Liver (tissue), 9 donors: ENCODE measurements around the gene GFPT2. TPM values are rescaled to one million over a fixed set of nuclear protein-coding genes. Genes with fewer than 3 reads are reported as not detected.

ENCODE experiments used
- DNase-seq: peaks from one replicate; pipeline ENCODE4 v3.0.0-alpha.2; 2017; ENCODE audit warnings: low spot score
- H3K27ac ChIP-seq, 2 donors: one replicate each; pipeline ENCODE4 v1.7.0; 2013; ENCODE audit warnings: inconsistent platforms in 2 of 2, low read length in 2 of 2, control low read depth in 1 of 2, low read depth in 1 of 2, mild to moderate bottlenecking in 1 of 2
- H3K27me3 ChIP-seq, 4 donors: one replicate each; pipeline versions ENCODE4 v1.6.1 to v1.7.0; 2013; ENCODE audit warnings: low read length in 3 of 4, inconsistent platforms in 1 of 4, mild to moderate bottlenecking in 1 of 4, moderate library complexity in 1 of 4; ENCODE audit not compliant: control insufficient read depth in 4 of 4, insufficient read depth in 4 of 4
- H3K36me3 ChIP-seq, 4 donors: one replicate each; pipeline versions ENCODE4 v1.6.1 to v1.7.0; 2013; ENCODE audit warnings: low read length in 3 of 4, mild to moderate bottlenecking in 3 of 4, low read depth in 1 of 4, moderate library complexity in 1 of 4; ENCODE audit not compliant: control insufficient read depth in 4 of 4, insufficient read depth in 3 of 4
- H3K4me1 ChIP-seq, 4 donors: one replicate each; pipeline versions ENCODE4 v1.6.1 to v1.7.0; 2013; ENCODE audit warnings: low read length in 3 of 4, mild to moderate bottlenecking in 3 of 4, moderate library complexity in 1 of 4; ENCODE audit not compliant: control insufficient read depth in 4 of 4, insufficient read depth in 4 of 4
- H3K4me3 ChIP-seq, 3 donors: one replicate each; pipeline versions ENCODE4 v1.6.1 to v1.7.0; 2013; ENCODE audit warnings: low read length in 3 of 3, control low read depth in 1 of 3, low read depth in 1 of 3, mild to moderate bottlenecking in 1 of 3
- H3K9ac ChIP-seq, 2 donors: one replicate each; pipeline ENCODE4 v1.7.0; 2013; ENCODE audit warnings: low read length in 2 of 2, mild to moderate bottlenecking in 2 of 2, moderate library complexity in 2 of 2, control low read depth in 1 of 2, low read depth in 1 of 2
- H3K9me3 ChIP-seq, 4 donors: one replicate each; pipeline versions ENCODE4 v1.6.1 to v1.7.0; 2013; ENCODE audit warnings: low read length in 3 of 4; ENCODE audit not compliant: control insufficient read depth in 4 of 4
- ATF3 ChIP-seq: IDR thresholded peaks from 2 replicates; pipeline ENCODE4 v1.6.1; 2016; ENCODE audit warnings: antibody characterized with exemption
- EGR1 ChIP-seq, 2 donors: IDR thresholded peaks; 2 replicates each; pipeline ENCODE4 v1.6.1; 2016 to 2018; ENCODE audit warnings: antibody characterized with exemption in 2 of 2, low read depth in 2 of 2
- FOXA1 ChIP-seq: IDR thresholded peaks from 2 replicates; pipeline ENCODE4 v1.6.1; 2016; ENCODE audit warnings: antibody characterized with exemption
- HNF4G ChIP-seq: IDR thresholded peaks from 2 replicates; pipeline ENCODE4 v1.6.1; 2016; ENCODE audit warnings: antibody characterized with exemption
- JUND ChIP-seq, 2 donors: IDR thresholded peaks; 2 replicates each; pipeline ENCODE4 v1.6.1; 2016; ENCODE audit warnings: antibody characterized with exemption in 2 of 2
- NR2F2 ChIP-seq: IDR thresholded peaks from 2 replicates; pipeline ENCODE4 v1.6.1; 2016; ENCODE audit warnings: antibody characterized with exemption
- RAD21 ChIP-seq, 2 donors: IDR thresholded peaks; 2 replicates each; pipeline ENCODE4 v1.6.1; 2016; ENCODE audit warnings: antibody characterized with exemption in 2 of 2, mild to moderate bottlenecking in 2 of 2
- SP1 ChIP-seq: IDR thresholded peaks from 2 replicates; pipeline ENCODE4 v1.6.1; 2018; ENCODE audit warnings: antibody characterized with exemption, mild to moderate bottlenecking
- WGBS: extraction: QIAGEN DNeasy Blood & Tissue Kit; methylation state at CpG from one replicate; pipeline ENCODE4 v1.1.7; 2013; 5-methylcytosine and 5-hydroxymethylcytosine counted together
- polyA plus RNA-seq, 2 donors: library from polyadenylated mRNA; stranded (reverse) in 1 of 2; unstranded in 1 of 2; fragments of 200-250 nt in 1 of 2; fragments of >200 nt in 1 of 2; fragmentation: Nextera tagmentation in 1 of 2; extraction: Ambion mirVana in 1 of 2; gene quantifications; one replicate each; pipeline versions ENCODE4 v1.2.1 to v1.2.3, GENCODE V29; 2013 to 2015
- total RNA-seq, 2 donors: library from RNA; depleted of rRNA; stranded (reverse); fragments of >200 nt; gene quantifications; one replicate each; pipeline ENCODE4 v1.2.3, GENCODE V29; 2014
- TF ChIP-seq, protein P1 (sequence below): fragments of 150-350 bp; IDR thresholded peaks from 2 replicates; pipeline ENCODE4 v1.5.1; 2017; ENCODE audit warnings: improper control_type of control experiment, low read depth, low read length; ENCODE audit not compliant: missing input control
- TF ChIP-seq, protein P2 (sequence below): IDR thresholded peaks from 2 replicates; pipeline ENCODE4 v1.6.1; 2016; ENCODE audit warnings: antibody characterized with exemption
- donor health status: healthy.
- donor health status: healthy.
- donor health status: healthy.
- donor health status: healthy.
- donor health status: healthy.

The GFPT2 gene
- total and polyA plus RNA-seq, 4 donors, result 0.32 to 1.8 (median 0.54) TPM

DNA sequence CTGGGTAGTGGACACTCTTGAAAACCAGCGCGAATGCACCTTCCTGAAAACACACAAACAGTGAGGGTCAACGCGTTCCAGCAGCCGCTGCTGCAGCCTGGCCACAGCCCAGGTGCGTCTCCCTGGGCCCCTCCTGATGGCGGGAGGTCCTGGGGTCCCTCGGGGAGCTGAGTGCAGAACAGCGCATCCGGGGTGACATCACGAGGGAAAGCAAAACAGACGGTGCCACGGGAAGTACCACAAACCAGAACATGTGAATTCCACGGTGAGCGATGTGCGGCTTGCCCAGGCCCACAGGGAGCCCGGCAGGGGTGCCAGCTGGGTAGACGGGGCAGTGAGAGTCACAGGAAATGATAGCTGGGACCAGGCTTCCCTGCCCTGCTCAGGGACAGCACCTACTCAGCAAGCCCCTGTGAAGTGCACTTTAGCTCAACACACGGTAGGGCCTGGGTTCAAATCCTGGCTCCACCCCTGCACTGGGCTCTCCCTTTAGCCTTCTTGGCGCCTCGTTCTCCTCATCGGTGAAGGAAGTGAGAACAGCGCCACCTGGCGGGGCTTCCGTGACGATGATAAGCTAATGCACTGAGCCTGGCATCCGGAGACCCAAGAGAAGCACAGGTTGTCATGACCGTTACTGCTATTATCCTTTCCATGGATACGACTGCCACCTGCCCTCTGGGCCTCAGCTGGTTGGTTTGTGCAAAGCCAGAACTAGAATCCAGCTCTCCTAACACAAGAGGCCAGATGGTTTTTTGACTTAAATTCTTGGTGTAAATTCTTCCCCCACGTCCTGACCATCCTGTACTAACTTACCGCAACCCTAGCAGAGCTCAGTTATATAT is 24.6 kb downstream of the GFPT2 start:
- H3K4me3 ChIP-seq, result no peak overlapping the region
- no peak overlapping the region for H3K9ac ChIP-seq
- no peak overlapping the region for H3K27ac ChIP-seq
- no peaks in the 10 kb centered on the region for H3K9me3 ChIP-seq
- WGBS, result 59% methylated on average over 31 of the region's 31 CpGs
- no peaks in the 10 kb centered on the region for H3K36me3 ChIP-seq
- TF ChIP-seq RAD21 (IDR thresholded peaks at IDR 0.05), result peak; percentile 72 to 83
- no peak for TF ChIP-seq FOXA1
- TF ChIP-seq JUND (IDR thresholded peaks at IDR 0.05), result no peak
- TF ChIP-seq, protein P1, sequence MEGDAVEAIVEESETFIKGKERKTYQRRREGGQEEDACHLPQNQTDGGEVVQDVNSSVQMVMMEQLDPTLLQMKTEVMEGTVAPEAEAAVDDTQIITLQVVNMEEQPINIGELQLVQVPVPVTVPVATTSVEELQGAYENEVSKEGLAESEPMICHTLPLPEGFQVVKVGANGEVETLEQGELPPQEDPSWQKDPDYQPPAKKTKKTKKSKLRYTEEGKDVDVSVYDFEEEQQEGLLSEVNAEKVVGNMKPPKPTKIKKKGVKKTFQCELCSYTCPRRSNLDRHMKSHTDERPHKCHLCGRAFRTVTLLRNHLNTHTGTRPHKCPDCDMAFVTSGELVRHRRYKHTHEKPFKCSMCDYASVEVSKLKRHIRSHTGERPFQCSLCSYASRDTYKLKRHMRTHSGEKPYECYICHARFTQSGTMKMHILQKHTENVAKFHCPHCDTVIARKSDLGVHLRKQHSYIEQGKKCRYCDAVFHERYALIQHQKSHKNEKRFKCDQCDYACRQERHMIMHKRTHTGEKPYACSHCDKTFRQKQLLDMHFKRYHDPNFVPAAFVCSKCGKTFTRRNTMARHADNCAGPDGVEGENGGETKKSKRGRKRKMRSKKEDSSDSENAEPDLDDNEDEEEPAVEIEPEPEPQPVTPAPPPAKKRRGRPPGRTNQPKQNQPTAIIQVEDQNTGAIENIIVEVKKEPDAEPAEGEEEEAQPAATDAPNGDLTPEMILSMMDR, result peak; percentile 75
- TF ChIP-seq HNF4G, result no peak
- DNase-seq, result peak; percentile 80
- H3K4me1 ChIP-seq, result no peaks in the 10 kb centered on the region
- no peaks in the 10 kb centered on the region for H3K27me3 ChIP-seq

DNA sequence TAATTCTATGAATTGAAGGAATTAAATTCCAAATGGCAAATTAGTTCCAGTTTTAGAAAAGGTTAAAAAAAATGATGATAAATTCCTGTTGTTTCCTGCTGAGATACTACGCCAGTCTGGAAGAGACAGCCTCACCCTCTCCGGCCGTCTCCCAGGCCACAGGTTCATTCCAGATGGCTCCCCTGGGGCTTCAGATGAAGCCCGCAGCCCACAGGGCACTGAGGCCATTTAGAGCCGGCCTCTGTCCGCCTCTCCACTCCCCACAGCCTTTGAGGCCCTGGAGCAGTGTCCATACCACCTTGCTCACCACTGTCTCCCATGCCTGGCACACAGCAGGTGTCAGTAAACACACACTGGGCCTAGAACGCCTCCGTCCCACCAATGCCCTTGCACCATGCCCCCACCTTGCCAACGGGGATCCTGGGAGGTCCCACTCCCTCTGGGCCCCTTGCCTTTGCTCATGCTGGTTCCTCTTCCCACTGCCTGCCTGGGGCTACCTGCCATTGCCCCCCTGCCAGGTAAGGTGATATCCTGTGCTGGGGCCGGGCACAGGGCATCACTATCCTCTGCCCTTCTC is 26.1 kb downstream of the GFPT2 start:
- Histone ChIP-seq H3K27me3 (no peaks in the 10 kb centered on the region), H3K4me3 (no peak overlapping the region), H3K27ac (no peak overlapping the region), H3K36me3 (no peaks in the 10 kb centered on the region), H3K9ac (no peak overlapping the region), H3K9me3 (no peaks in the 10 kb centered on the region), H3K4me1 (no peaks in the 10 kb centered on the region)
- WGBS, result 84% methylated on average over 10 of the region's 10 CpGs
- TF ChIP-seq, protein P2, sequence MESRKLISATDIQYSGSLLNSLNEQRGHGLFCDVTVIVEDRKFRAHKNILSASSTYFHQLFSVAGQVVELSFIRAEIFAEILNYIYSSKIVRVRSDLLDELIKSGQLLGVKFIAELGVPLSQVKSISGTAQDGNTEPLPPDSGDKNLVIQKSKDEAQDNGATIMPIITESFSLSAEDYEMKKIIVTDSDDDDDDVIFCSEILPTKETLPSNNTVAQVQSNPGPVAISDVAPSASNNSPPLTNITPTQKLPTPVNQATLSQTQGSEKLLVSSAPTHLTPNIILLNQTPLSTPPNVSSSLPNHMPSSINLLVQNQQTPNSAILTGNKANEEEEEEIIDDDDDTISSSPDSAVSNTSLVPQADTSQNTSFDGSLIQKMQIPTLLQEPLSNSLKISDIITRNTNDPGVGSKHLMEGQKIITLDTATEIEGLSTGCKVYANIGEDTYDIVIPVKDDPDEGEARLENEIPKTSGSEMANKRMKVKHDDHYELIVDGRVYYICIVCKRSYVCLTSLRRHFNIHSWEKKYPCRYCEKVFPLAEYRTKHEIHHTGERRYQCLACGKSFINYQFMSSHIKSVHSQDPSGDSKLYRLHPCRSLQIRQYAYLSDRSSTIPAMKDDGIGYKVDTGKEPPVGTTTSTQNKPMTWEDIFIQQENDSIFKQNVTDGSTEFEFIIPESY, result no peak
- TF ChIP-seq HNF4G (no peak), ATF3 (no peak), SP1 (no peak), NR2F2 (no peak), EGR1 (IDR thresholded peaks at IDR 0.05; ENCODE audit: low read depth in 2 of 2) (no peak)
- TF ChIP-seq, protein P1, result no peak
- no peak for DNase-seq
